Karpas-422 (cell line): ENCODE results near the gene GUCA1A. TPM values are rescaled to one million over a fixed set of nuclear protein-coding genes. Genes with fewer than 3 reads are reported as not detected.
"Not testable (repeated sequence)": the region's sequence is repeated elsewhere in the genome, so short reads cannot be mapped to it uniquely, and the experiment has no call there.

Experiments used
- DNase-seq: peaks from one replicate; pipeline ENCODE4 v3.0.0-alpha.2; 2015
- H2AFZ ChIP-seq: fragments of 200-600 bp; sonication (generic); 2 replicates; pipeline ENCODE4 v1.6.1; 2014; ENCODE audit warnings: antibody characterized with exemption, low read length, mixed read lengths
- H3K27ac ChIP-seq: fragments of 200-600 bp; sonication (generic); 2 replicates; pipeline ENCODE4 v1.5.1; 2014; ENCODE audit warnings: mild to moderate bottlenecking, low read length, moderate library complexity
- H3K27me3 ChIP-seq: fragments of 200-600 bp; sonication (generic); 2 replicates; pipeline ENCODE4 v1.6.1; 2014; ENCODE audit warnings: low read length, mixed read lengths
- H3K36me3 ChIP-seq: fragments of 200-600 bp; sonication (generic); 2 replicates; pipeline ENCODE4 v1.6.1; 2014; ENCODE audit warnings: low read length, mixed read lengths; ENCODE audit not compliant: insufficient read depth
- H3K4me1 ChIP-seq: fragments of 200-600 bp; sonication (generic); 2 replicates; pipeline ENCODE4 v1.6.1; 2014; ENCODE audit warnings: mild to moderate bottlenecking, low read length, mixed read lengths
- H3K4me2 ChIP-seq: fragments of 200-600 bp; sonication (generic); 2 replicates; pipeline ENCODE4 v1.6.1; 2014; ENCODE audit warnings: low read length, low read depth, mild to moderate bottlenecking; ENCODE audit not compliant: poor library complexity, severe bottlenecking
- H3K4me3 ChIP-seq: fragments of 200-600 bp; sonication (generic); 2 replicates; pipeline ENCODE4 v1.5.1; 2014; ENCODE audit warnings: mild to moderate bottlenecking, antibody characterized with exemption, low read length, mixed read lengths
- H3K79me2 ChIP-seq: fragments of 200-600 bp; sonication (generic); 2 replicates; pipeline ENCODE4 v1.6.1; 2014; ENCODE audit warnings: mild to moderate bottlenecking, low read length, mixed read lengths
- H3K9ac ChIP-seq: fragments of 200-600 bp; sonication (generic); 2 replicates; pipeline ENCODE4 v1.6.0; 2014; ENCODE audit warnings: low read length
- H3K9me2 ChIP-seq: fragments of 200-600 bp; sonication (generic), shearing (Covaris generic); replicated peaks from 2 replicates; pipeline ENCODE4 v1.6.0; 2014; ENCODE audit warnings: mild to moderate bottlenecking, low read length, moderate library complexity; ENCODE audit not compliant: insufficient read depth
- H3K9me3 ChIP-seq: fragments of 300-700, 200-600 bp; sonication (generic); 2 replicates; pipeline ENCODE4 v1.6.1; 2014; ENCODE audit warnings: low read length, mixed read lengths
- H4K20me1 ChIP-seq: fragments of 200-600 bp; sonication (generic); 2 replicates; pipeline ENCODE4 v1.6.1; 2014; ENCODE audit warnings: mild to moderate bottlenecking, antibody characterized with exemption, low read length, low read depth; ENCODE audit not compliant: insufficient read depth
- total RNA-seq: library from RNA; depleted of rRNA; stranded (reverse); fragments of >200 nt; shearing (Covaris generic); gene quantifications from 2 replicates; pipeline ENCODE4 v1.2.3, GENCODE V29; 2014; ENCODE audit warnings: low replicate concordance

Gene GUCA1A
- total RNA-seq, 1 experiment from 2014 or later, result not detected

DNA sequence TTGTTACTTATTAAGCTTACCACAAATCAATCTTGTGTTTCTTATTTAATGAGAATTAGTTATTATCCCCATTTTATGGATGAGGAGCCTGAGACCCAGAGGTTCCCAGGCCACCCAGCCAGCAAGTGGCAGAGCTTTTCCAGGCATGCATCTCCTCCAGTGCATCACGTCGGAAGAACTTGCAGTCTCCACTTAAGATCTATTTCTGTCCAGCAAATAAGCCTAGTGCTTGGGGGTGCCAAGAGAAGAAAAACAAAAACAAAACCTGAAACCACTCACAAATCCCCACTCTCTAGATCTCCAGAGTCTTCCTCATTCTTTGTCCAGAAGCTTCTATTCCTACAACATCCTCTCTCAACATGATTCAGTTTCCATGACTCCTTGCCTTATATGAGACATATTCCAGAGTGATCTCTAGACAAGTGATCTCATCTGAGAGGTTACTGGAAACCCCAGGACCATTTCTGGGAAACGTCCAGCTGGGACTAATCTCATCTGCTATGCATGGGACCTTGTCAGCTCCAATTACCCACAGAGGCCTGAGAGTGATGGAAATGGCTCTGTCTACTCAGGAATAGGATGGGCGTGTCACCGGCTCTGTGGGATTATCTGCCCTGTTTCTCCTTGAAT, 17.5 kb downstream of the GUCA1A start:
- Histone ChIP-seq H3K4me3 (no peak overlapping the region), H3K9ac (no peak overlapping the region), H3K9me2 (no peaks in the 10 kb centered on the region), H2AFZ (no peak overlapping the region), H3K27ac (no peak overlapping the region), H3K36me3 (no peaks in the 10 kb centered on the region), H3K27me3 (no peaks in the 10 kb centered on the region), H4K20me1 (no peaks in the 10 kb centered on the region), H3K4me2 (no peak overlapping the region), H3K9me3 (no peaks in the 10 kb centered on the region), H3K4me1 (peaks cover 2% of the 10 kb centered on the region), H3K79me2 (no peaks in the 10 kb centered on the region)
- no peak for DNase-seq

DNA sequence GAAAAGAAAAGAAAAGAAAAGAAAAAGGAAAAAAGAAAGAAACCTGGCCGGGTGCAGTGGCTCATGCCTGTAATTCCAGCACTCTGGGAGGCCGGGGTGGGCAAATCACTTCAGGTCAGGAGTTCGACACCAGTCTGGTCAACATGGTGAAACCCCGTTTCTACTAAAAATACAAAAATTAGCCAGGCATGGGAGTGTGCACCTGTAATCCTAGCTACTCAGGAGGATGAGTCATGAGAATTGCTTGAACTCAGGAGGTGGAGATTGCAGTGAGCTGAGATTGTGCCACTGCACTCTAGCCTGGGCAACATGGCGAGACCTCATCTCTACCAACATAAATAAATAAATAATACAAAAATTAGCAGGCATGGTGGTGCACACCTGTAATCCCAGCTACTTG, 19.2 kb downstream of the GUCA1A start:
- H3K9me2 ChIP-seq, H3K4me3 ChIP-seq, H2AFZ ChIP-seq, H3K9me3 ChIP-seq, H3K79me2 ChIP-seq, H3K4me2 ChIP-seq, H4K20me1 ChIP-seq, H3K36me3 ChIP-seq, DNase-seq, H3K27ac ChIP-seq, H3K4me1 ChIP-seq, H3K27me3 ChIP-seq, H3K9ac ChIP-seq: not testable (repeated sequence)

DNA sequence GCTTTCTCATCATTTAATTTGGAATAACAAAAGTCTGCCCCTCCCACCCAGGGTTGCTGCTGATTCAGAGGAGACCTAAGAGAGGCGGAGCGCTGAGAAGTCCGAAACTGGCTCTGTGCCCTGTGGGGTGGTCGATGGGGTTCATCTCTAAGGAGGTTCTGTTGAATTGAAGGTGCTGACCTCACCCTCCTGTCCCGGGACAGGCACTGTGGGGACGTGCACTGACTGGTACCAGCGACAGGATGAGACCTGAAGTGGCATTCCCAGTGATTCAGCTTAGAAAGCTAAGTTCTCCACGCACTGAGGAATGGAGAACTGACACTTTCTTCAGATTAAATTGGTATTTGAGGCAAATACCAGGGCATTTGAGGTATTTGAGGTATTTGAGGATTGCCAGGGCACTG, 20.3 kb downstream of the GUCA1A start:
- Histone ChIP-seq H3K4me1 (peaks cover 4% of the 10 kb centered on the region), H3K36me3 (no peaks in the 10 kb centered on the region), H3K4me2 (no peak overlapping the region), H3K27me3 (no peaks in the 10 kb centered on the region), H3K27ac (no peak overlapping the region), H4K20me1 (no peaks in the 10 kb centered on the region), H3K4me3 (no peak overlapping the region), H3K79me2 (no peaks in the 10 kb centered on the region), H3K9me3 (no peaks in the 10 kb centered on the region), H2AFZ (no peak overlapping the region), H3K9ac (no peak overlapping the region), H3K9me2 (no peaks in the 10 kb centered on the region)
- no peak for DNase-seq

DNA sequence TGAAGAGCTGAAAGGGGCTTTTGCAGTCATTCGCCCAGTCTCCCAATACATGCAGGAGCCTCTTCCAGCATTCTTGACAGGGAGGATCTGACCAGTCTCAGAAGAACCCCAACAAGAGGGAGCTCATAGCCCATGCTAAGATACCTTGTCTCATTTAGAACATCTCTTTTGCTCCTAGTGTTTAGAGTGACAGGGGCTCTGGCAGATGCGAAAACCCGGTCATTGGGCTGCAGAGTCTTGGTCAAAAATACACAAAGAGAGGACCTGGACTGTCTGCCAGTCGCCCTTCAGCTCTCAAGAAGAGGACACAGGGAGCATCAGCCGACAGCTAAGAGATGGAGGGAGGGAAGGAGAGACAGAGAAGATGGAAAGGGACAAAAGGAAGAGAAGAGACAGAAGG, 20.9 kb downstream of the GUCA1A start:
- Histone ChIP-seq H3K79me2 (no peaks in the 10 kb centered on the region), H4K20me1 (no peaks in the 10 kb centered on the region), H3K36me3 (no peaks in the 10 kb centered on the region), H3K4me3 (no peak overlapping the region), H3K27me3 (no peaks in the 10 kb centered on the region), H3K4me1 (peaks cover 4% of the 10 kb centered on the region), H3K9ac (no peak overlapping the region), H2AFZ (no peak overlapping the region), H3K27ac (no peak overlapping the region), H3K4me2 (no peak overlapping the region), H3K9me2 (no peaks in the 10 kb centered on the region), H3K9me3 (no peaks in the 10 kb centered on the region)
- no peak for DNase-seq

DNA sequence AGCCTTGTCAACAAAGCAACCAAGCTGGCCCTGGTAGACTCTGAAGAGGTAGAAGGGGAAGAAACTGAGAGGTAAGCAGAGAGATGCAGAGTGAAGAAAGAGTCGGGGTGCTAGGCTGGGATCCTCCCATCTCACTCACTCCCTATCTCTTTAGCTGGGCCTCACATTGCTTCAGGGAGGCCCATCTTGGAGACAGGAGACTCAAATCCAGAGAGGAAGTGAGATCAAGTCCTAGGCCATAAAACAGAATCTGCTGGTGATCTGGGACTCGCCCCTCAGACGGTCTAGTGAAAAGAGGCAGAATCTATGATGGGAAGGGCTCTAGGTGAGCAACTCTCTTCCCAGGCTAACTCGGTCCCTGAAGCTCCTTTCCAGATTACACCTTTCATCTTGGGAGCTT, 22.3 kb downstream of the GUCA1A start:
- Histone ChIP-seq H3K4me1 (peaks cover 4% of the 10 kb centered on the region), H3K79me2 (no peaks in the 10 kb centered on the region), H3K36me3 (no peaks in the 10 kb centered on the region), H4K20me1 (no peaks in the 10 kb centered on the region), H3K9me2 (no peaks in the 10 kb centered on the region), H3K4me2 (no peak overlapping the region), H2AFZ (no peak overlapping the region), H3K27me3 (no peaks in the 10 kb centered on the region), H3K9ac (no peak overlapping the region), H3K4me3 (no peak overlapping the region), H3K27ac (no peak overlapping the region), H3K9me3 (no peaks in the 10 kb centered on the region)
- no peak for DNase-seq

DNA sequence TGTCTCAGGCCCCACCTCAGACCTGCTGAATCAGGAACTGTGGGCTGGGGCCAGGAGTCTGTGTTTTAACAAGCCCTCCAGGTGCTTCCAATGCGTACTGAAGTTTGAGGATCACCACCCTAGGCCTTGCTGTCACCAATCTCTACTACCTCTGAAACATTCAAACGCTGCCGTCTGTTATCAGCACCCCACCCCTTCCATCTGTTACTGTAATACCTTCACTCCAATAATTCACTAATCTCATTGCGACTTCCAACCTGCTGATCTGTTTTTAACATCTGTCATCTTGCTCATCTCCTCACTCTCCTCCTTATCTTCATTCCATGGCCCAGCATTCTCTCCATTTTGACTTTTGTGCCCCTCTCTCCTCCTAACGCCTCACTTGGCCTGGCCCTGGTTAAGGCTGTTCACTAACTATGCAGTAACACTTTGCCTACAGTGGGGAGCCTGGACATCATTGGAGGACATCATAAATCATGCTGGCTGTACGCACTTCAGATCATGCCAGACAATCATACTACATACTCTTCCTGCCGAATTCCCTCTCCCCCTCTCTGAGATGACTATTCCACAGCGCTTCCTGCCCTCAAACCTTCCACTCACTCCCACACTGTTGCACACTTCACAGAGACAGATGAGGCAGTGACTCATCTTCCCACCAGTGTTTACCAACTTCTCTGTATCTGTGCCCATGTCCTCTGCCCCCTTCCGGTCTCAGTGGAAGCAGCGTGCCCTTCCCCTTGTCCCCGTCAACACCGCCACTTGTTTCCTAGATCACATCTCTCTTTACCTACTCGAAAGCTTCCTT, 24.6 kb downstream of the GUCA1A start:
- no peaks in the 10 kb centered on the region for H3K27me3 ChIP-seq
- H3K4me1 ChIP-seq, result peaks cover 4% of the 10 kb centered on the region
- H3K9ac ChIP-seq, result no peak overlapping the region
- H4K20me1 ChIP-seq, result no peaks in the 10 kb centered on the region
- no peaks in the 10 kb centered on the region for H3K9me3 ChIP-seq
- H3K27ac ChIP-seq, result no peak overlapping the region
- H3K9me2 ChIP-seq, result no peaks in the 10 kb centered on the region
- H2AFZ ChIP-seq, result no peak overlapping the region
- no peak for DNase-seq
- H3K4me3 ChIP-seq, result no peak overlapping the region
- H3K79me2 ChIP-seq, result no peaks in the 10 kb centered on the region
- no peak overlapping the region for H3K4me2 ChIP-seq
- no peaks in the 10 kb centered on the region for H3K36me3 ChIP-seq

DNA sequence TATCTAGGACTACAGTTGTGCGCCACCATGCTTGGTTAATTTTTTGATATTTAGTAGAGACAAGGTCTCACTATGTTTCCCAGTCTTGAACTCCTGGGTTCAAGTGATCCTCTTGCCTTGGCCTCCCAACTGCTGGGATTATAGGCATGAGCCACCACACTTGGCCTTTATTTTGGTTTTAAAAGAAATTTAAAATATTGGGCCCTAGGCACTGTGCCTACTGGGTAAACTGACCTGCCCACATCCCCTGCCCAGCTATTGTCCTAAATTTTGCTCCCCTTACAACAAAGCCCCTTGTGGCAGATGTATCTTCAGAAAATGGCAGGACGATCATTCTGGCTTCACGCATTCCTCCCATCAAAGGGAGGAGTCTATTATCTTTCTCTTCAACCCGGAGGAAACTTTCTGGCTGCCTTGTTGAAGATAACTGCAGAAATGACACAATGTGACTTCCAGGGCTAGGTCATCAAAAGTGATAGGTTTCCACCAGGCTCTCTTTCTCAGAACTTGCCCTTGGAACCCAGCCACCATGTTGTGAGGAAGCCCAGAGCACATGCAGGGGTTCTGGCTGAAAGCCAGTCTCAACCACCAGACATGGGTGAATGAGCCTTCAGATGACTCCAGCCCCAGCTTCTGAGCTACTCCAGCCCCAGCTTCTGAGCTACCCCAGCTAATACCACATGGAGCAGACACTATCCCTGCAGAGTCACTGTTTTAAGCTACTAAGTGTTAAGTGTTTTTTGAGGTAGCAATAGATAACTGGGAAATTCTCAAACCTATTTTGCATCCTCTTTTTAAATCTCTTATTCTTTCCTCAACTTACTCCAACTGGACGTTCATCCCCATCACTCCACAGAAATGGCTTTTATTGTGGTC, 26.2 kb downstream of the GUCA1A start:
- Histone ChIP-seq H3K9me3 (no peaks in the 10 kb centered on the region), H3K9ac (no peak overlapping the region), H3K79me2 (no peaks in the 10 kb centered on the region), H3K4me1 (peaks cover 4% of the 10 kb centered on the region), H3K9me2 (no peaks in the 10 kb centered on the region), H3K4me3 (no peak overlapping the region), H3K27ac (no peak overlapping the region), H2AFZ (no peak overlapping the region), H3K36me3 (no peaks in the 10 kb centered on the region), H3K27me3 (no peaks in the 10 kb centered on the region), H4K20me1 (no peaks in the 10 kb centered on the region), H3K4me2 (no peak overlapping the region)
- DNase-seq, result peak; percentile 59

DNA sequence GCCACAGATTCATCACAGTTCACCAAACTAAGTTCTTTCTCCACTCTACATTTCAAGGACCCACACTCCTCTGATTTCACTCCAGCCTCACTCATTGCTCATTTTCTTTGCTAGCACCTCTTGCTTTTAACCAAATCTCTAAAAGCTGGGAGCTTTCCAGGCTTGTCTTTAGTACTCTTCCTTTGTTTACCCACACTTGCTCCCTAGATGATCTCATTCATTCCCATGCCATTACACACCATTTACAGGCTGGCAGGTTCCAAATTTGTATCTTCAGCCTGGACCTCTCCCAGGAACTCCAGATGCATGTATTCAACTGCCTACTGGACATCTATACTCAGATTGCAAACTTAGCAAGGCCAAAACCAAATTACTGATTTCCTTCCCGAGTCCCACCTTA, 26.9 kb downstream of the GUCA1A start:
- H3K9me3 ChIP-seq, result no peaks in the 10 kb centered on the region
- H3K4me1 ChIP-seq, result peaks cover 4% of the 10 kb centered on the region
- H2AFZ ChIP-seq, result no peak overlapping the region
- H3K79me2 ChIP-seq, result no peaks in the 10 kb centered on the region
- no peak overlapping the region for H3K27ac ChIP-seq
- H3K36me3 ChIP-seq, result no peaks in the 10 kb centered on the region
- no peak for DNase-seq
- H3K4me3 ChIP-seq, result no peak overlapping the region
- no peaks in the 10 kb centered on the region for H3K27me3 ChIP-seq
- H4K20me1 ChIP-seq, result no peaks in the 10 kb centered on the region
- no peaks in the 10 kb centered on the region for H3K9me2 ChIP-seq
- no peak overlapping the region for H3K9ac ChIP-seq
- no peak overlapping the region for H3K4me2 ChIP-seq
